Measurements from ENCODE around the gene CD82. TPM values are rescaled to one million over a fixed set of nuclear protein-coding genes. Genes with fewer than 3 reads are reported as not detected.

Gene CD82
- total and polyA plus RNA-seq, 2 of the 8 experiments (the other 6 are each of a cell fraction or from before 2014, with no cell fraction given) = 7.9 to 10.3 TPM

DNA sequence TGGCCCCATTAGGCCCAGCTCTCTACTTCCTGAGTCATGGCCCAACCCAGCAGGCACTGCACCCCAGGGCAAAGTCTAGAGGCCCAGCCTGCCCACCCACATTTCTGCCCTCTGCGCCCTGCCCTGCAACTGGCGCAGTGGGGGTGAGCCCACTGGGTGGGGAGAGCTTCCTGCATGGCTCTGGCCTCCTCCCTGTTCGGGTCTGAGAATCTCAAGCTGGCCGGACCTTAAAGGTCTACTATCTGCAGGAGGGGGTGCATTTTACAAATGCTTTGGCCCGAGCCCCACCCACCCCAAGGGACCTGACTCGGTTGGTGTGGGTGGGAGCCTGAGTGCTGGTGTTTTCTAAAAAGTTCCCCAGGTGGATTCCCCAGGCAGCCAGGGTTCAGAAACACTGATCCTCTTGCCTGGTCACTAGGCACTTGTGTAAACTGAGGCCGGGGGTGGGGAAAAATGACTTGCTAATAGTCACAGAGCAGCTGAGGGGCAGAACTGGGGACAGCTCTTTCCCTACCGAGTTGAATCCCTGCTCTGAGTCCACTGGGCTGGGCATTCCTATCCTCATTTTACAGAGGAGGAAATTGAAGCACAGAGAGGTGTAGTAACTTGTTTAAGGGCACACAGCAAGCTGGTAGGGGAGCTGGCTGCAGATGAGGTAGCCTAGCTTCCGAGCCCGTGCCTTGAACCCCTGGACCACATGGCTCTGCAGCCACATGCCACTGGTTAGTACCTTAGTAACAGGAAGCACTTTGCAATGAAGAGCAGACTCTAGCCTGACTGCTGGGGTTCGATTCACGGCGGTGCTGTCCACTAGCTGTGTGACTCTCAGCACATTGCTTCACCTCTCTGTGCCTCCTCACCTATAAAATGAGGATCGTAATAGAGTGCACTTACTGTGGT is 36.3 kb downstream of the CD82 start:
- H3K23ac ChIP-seq (ENCODE audit: insufficient read length) = no peak overlapping the region
- H3K9me3 ChIP-seq (ENCODE audit: insufficient read depth in 2 of 2, low read depth in 1 of 2, low read length in 1 of 2) = no peaks in the 10 kb centered on the region
- H2AK5ac ChIP-seq (ENCODE audit: low read depth, low read length) = no peak overlapping the region
- H3K4me3 ChIP-seq (ENCODE audit: extremely low read depth in 1 of 4, insufficient read depth in 2 of 4, low read depth in 3 of 4, low read length in 4 of 4) = no peak overlapping the region
- no peak overlapping the region for H3K9ac ChIP-seq (replicated peaks in 1 of 4; ENCODE audit: extremely low read depth in 1 of 4, low read depth in 3 of 4, low read length in 3 of 4)
- H3K56ac ChIP-seq (replicated peaks; ENCODE audit: insufficient read length, low read depth, low read length) = no peak overlapping the region
- CTCF ChIA-PET (ENCODE audit: partially characterized antibody) = interaction anchor here (0.6 to 5.5 kb wide), 10 partner anchors 10 to 309 kb away, joined by 3 to 34 read pairs (median 4); partner anchors contain the start of gene CD82
- no peak overlapping the region for H3K14ac ChIP-seq (ENCODE audit: insufficient read length)
- no peak overlapping the region for H4K5ac ChIP-seq (ENCODE audit: insufficient read length, low read depth, low read length)
- no peak overlapping the region for H3K18ac ChIP-seq (ENCODE audit: extremely low read depth, low read length)
- H3K79me2 ChIP-seq (ENCODE audit: control insufficient read depth in 1 of 2, insufficient read depth in 2 of 2, low read length in 2 of 2) = no peaks in the 10 kb centered on the region
- H3K4me1 ChIP-seq (replicated peaks in 1 of 4; ENCODE audit: control insufficient read depth in 3 of 4, insufficient read depth in 4 of 4, low read length in 3 of 4) = peaks cover 0 to 11% (median 2%) of the 10 kb centered on the region in 4 experiments; a peak in 4 of 7 replicates
- H3K79me1 ChIP-seq (ENCODE audit: low read depth, low read length) = no peaks in the 10 kb centered on the region
- H4K8ac ChIP-seq (ENCODE audit: extremely low read depth, insufficient read depth, low read length) = no peak overlapping the region; the same call in 1 of the 2 replicates
- H2BK12ac ChIP-seq (ENCODE audit: low read depth, low read length) = no peak overlapping the region
- 92% methylated on average over 13 of the region's 14 CpGs; no CpG with 5 or more reads in 1 of the 2 experiments for WGBS, 2 experiments (ENCODE audit: extremely low coverage in 1 of 2, insufficient coverage in 1 of 2, insufficient read length in 1 of 2, insufficient replicate concordance in 2 of 2, low coverage in 1 of 2, low lambda C conversion rate in 2 of 2, missing lambda C conversion rate in 1 of 2)
- H2BK20ac ChIP-seq (ENCODE audit: low read length) = no peak overlapping the region
- no peaks in the 10 kb centered on the region for H3K36me3 ChIP-seq (ENCODE audit: control insufficient read depth in 2 of 4, insufficient read depth in 4 of 4, low read length in 3 of 4)
- DNase-seq (ENCODE audit: low read depth in 1 of 2, low spot score in 2 of 2) (no peak), FAIRE-seq (no peak)
- H2BK15ac ChIP-seq (ENCODE audit: low read length) = no peak overlapping the region
- H2BK120ac ChIP-seq (replicated peaks; ENCODE audit: low read depth, low read length) = no peak overlapping the region
- H2BK5ac ChIP-seq (ENCODE audit: low read depth, low read length) = no peak overlapping the region
- peak; percentile 28; the same call in 1 of the 2 replicates for TF ChIP-seq KDM1A (IDR thresholded peaks at IDR 0.05; ENCODE audit: borderline replicate concordance, low read length)
- TF ChIP-seq, protein P1, sequence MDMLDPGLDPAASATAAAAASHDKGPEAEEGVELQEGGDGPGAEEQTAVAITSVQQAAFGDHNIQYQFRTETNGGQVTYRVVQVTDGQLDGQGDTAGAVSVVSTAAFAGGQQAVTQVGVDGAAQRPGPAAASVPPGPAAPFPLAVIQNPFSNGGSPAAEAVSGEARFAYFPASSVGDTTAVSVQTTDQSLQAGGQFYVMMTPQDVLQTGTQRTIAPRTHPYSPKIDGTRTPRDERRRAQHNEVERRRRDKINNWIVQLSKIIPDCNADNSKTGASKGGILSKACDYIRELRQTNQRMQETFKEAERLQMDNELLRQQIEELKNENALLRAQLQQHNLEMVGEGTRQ (IDR thresholded peaks at IDR 0.05; ENCODE audit: low read length) = no peak
- no peak overlapping the region for H3K4me2 ChIP-seq (ENCODE audit: insufficient read depth in 1 of 2, low read depth in 2 of 2, low read length in 2 of 2)
- H3K4ac ChIP-seq (replicated peaks; ENCODE audit: insufficient read length, low read depth, low read length) = no peak overlapping the region
- H3K27ac ChIP-seq (ENCODE audit: low read depth, low read length) = no peak overlapping the region
- H3K23me2 ChIP-seq (ENCODE audit: low read depth, low read length) = no peaks in the 10 kb centered on the region
- no peaks in the 10 kb centered on the region for H3K27me3 ChIP-seq (replicated peaks in 1 of 4; ENCODE audit: control insufficient read depth in 3 of 4, extremely low read depth in 1 of 4, insufficient read depth in 3 of 4, low read length in 3 of 4)
- no peak overlapping the region for H2AFZ ChIP-seq (ENCODE audit: low read length)
- POLR2A ChIA-PET (ENCODE audit: partially characterized antibody) = interaction anchor here (0.6 kb wide), 1 partner anchor 113 kb away, joined by 3 read pairs; no protein-coding TSS in a partner anchor
- no peaks in the 10 kb centered on the region for H4K20me1 ChIP-seq (replicated peaks in 1 of 2; ENCODE audit: control insufficient read depth in 1 of 2, insufficient read depth in 2 of 2, low read length in 2 of 2)
- no peak overlapping the region for H4K91ac ChIP-seq (replicated peaks; ENCODE audit: insufficient read length, low read length)
